ENCODE measurements around the gene EXOC6.
A peak's percentile ranks its signal among the peaks of the same experiment; 100 is the strongest.
"Not testable (repeated sequence)": the region's sequence is repeated elsewhere in the genome, so short reads cannot be mapped to it uniquely, and the experiment has no call there.

The EXOC6 gene

GRCh38 chr10:92880917-92881316, 32.6 kb downstream of the EXOC6 start:
- no peak for DNase-seq

- DNase-seq, result no peak
Observed at GRCh38 chr10:92886334-92886961, 38.1 kb downstream of the EXOC6 start.

GRCh38 chr10:92890471-92890870, 42.2 kb downstream of the EXOC6 start:
- DNase-seq, result no peak

GRCh38 chr10:92891885-92892690, 43.8 kb downstream of the EXOC6 start:
- no peak for DNase-seq

DNA sequence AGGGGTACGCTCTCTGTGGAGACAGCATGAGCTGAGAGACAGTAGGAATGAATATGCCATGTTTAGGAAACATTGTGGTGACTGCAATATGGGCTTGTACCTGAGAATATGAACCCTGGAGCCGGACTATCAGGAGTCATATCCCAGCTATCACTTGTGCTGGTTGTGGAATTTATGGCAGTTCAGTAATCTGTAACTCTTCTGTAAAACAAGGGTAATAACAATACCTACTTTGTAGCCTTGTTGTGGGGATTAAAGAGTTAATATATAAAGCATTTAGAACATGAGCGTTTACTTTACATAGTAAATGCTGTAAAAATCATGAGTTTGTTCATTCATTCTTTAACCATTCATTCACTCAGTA, 44.4 kb downstream of the EXOC6 start:
- no peak for DNase-seq

GRCh38 chr10:92894081-92894655, 45.8 kb downstream of the EXOC6 start:
- DNase-seq, result no peak

GRCh38 chr10:92897916-92898315, 49.6 kb downstream of the EXOC6 start:
- no peak for DNase-seq

DNA sequence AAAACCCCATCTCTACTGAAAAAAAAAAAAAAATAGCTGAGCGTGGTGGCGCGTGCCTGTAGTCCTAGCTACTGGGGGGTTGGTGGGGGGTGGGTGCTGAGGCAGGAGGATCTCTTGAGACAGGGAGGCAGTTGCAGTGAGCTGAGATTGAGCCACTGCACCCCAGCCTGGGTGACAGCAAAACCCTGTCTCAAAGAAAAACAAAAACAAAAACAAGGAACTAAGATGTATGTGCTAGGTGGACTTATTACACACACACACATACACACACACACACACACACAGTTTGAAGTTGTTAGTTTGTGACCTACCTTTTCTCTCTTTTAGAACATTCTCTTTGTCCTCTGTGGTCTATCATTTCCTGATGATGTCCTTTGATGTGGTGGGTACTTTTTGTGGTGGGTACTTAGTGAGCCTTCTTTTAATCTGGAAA, 53.5 kb downstream of the EXOC6 start:
- DNase-seq, result no peak

DNA sequence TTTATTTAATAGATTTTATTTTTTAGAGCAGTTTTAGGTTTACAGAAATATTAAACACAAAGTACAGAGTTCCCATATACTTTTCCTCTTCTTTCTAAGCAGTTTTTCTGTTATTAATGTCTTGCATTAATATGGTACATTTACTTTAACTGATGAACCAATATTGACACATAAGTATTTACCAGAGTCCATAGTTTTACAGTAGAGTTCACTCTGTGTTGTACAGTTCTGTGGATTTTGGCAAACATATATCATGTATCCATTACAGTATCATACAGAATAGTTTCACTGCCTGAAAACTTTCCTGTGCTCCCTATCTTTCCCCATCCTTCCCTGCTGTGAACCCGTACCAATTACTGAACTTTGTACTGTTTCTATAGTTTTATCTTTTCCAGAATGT, 55.3 kb downstream of the EXOC6 start:
- no peak for DNase-seq

- DNase-seq, result no peak
Observed at GRCh38 chr10:92907280-92907679, 59.0 kb downstream of the EXOC6 start.

- DNase-seq, result not testable (repeated sequence)
Observed at GRCh38 chr10:92912631-92913030, 64.3 kb downstream of the EXOC6 start.

DNA sequence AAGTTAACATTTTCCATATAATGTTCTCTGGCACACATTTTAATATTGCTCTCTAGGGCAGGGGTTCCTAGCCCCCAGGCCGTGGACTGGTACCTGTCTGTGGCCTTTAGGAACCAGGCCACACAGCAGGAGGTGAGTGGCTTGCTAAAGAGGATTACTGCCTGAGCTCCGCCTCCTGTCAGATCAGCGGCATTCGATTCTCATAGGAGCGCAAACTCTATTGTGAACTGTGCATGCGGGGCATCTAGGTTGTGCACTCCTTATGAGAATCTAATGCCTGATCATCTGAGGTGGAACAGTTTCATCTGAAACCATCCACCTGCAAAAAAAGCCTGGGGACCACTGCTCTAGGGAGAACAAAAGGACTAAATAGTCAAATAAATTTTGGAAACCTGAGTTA, 65.7 kb downstream of the EXOC6 start:
- DNase-seq, result no peak

- peak; percentile 2 to 5 for DNase-seq
Observed at GRCh38 chr10:92914478-92915325, 66.4 kb downstream of the EXOC6 start.

GRCh38 chr10:92915892-92916291, 67.6 kb downstream of the EXOC6 start:
- no peak for DNase-seq

- DNase-seq, result no peak
Observed at GRCh38 chr10:92916433-92916832, 68.1 kb downstream of the EXOC6 start.

DNA sequence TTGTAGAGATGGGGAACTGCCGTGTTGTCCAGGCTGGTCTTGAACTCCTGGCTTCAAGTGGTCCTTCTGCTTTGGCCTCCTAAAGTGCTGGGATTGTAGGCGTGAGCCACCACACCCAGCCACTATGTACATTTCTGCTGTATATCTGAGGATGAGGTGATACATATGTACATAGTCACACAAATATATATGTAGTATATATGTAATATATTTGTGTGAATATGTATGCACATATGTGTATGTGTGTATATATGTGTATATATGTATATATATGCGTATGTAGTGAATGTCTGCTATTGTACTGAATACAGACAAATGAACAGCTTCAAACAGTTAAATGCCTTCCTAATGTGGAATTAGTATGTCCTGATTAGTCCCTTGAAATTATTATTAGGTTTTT, 70.3 kb downstream of the EXOC6 start:
- no peak for DNase-seq

- no peak for DNase-seq
Observed at GRCh38 chr10:92920866-92921265, 72.5 kb downstream of the EXOC6 start.

DNA sequence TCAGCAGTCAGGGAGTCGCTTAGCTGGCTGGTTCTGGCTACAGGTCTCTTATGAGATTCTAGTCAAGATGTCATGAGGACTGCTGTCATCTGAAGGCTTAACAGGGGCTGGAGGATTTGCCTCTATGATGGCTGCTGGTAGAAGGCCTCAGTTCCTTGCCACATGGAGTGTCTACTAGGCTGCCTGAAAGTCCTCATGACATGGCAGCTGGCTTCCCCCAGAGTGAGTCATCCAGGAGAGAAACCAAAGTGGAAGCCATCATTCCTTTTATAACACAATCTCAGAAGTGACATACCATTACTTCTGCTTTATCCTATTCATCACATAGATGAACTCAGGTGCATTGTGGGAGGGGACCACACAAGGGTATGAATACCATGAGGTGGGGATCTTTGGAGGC, 75.1 kb downstream of the EXOC6 start:
- no peak for DNase-seq

- no peak for DNase-seq
Observed at GRCh38 chr10:92929896-92930295, 81.6 kb downstream of the EXOC6 start.

GRCh38 chr10:92931597-92931996, 83.3 kb downstream of the EXOC6 start:
- DNase-seq, result no peak

GRCh38 chr10:92937876-92938275, 89.6 kb downstream of the EXOC6 start:
- DNase-seq, result no peak

- DNase-seq, result no peak
Observed at GRCh38 chr10:92938841-92939240, 90.5 kb downstream of the EXOC6 start.

DNA sequence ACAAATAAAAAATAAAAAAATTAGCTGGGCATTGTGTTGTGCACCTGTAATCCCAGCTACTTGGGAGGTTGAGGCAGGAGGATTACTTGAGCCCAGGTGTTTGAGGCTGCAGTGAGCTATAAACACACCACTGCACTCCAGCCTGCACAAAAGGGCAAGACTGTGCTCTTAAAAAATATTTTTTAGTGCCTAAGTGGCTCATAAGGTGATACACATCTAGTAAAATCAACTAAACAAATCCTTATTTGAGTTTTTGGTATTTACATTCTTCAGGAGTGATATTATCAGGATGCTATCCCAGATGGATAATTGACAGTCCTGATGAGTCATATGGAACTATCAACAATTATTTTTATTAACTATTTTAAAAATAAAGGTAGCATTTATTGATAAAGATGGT, 93.9 kb downstream of the EXOC6 start:
- no peak for DNase-seq
